Endometrial microvascular endothelial cells (primary cell): ENCODE results near the gene ZNF630. TPM values are rescaled to one million over a fixed set of nuclear protein-coding genes. Genes with fewer than 3 reads are reported as not detected.
"Not testable (repeated sequence)": the region's sequence is repeated elsewhere in the genome, so short reads cannot be mapped to it uniquely, and the experiment has no call there.

Experiments used
- in situ Hi-C: cut with HindIII; loops from 2 replicates; pipeline ENCODE4 v1.10.0; 2017; ENCODE audit warnings: low sequenced_read_pairs, low pct_unique_long_range_greater_than_20kb; ENCODE audit errors: inconsistent ontology term
- total RNA-seq: library from RNA; depleted of rRNA; stranded (reverse); fragments of >200 nt; gene quantifications from one replicate; pipeline ENCODE4 v1.2.3, GENCODE V29; 2015; ENCODE audit errors: inconsistent ontology term

ZNF630 gene
- 2.6 TPM for total RNA-seq

DNA sequence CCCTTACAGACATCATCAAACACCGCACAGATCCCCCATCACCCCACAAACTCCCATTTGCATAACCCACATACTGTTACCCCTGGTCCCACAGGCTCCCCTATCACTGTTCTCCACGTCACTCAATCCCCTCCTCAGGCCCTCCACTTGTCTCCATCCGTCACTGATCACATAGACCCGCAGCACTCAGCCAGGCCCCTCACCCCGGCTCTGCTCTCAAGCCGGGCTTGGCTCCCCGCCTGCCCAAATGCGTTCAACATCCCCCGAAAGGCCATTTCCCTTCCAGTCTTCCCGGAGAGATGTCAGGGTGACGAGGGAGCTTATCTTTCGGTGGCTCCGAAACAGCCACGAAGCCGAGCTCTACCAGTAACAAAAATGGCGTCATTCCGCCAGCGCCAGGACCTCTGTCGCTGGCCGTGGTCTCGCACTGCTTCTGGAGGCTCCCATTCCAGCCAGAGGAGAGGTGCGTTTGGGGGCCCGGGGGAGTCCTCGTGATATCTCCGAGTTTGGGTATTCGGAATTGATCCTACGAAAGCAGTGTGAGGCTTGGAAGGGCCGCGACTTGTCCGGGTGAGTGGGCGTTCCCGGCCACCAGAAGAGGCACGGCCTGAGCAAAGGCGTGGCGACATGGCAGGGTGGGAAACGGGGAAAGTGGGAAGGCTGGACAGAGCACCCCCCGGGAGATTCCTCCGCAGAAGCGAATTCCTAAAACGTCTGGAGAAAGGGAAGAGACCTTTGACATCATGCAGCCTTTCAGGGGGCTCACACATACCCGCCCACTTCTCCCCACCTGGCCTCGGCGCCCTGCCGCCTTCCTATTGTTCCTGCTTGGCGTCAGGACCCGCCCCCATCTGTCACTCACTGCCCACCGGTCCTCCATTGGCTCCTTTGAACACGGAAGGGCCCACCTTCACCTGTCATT lies at the start of gene ZNF630:
TSS of gene ZNF630 (minus strand) at position 577 of the 922 bp plus-strand sequence. CDS start 4,754 bp downstream, outside the sequence.
- in situ Hi-C loops, result no loop called here

- in situ Hi-C loops, result no loop called here
These were observed 36.3 kb upstream of the ZNF630 start for GRCh38 chrX:48107717-48108116.

- in situ Hi-C loops, result no loop called here
These were observed 31.5 kb upstream of the ZNF630 start for GRCh38 chrX:48102874-48103374.

DNA sequence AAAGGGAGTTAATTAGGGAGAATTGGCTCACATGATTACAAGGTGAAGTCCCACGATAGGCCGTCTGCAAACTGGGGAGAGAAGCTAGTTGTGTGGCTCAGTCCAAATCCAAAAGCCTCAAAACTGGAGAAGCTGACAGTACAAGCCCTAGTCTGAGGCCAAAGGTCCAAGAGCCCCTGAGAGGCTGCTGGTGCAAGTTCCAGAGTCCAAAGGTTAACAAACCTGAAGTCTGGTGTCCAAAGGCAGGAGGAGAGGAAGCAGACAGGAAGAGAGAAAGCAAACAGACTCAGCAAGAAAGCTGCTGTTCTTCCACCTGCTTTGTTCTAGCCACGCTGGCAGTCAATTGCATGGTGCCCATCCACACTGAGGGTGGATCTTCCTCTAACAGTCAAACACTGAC lies 30.0 kb upstream of the ZNF630 start:
- in situ Hi-C loops, result no loop called here

GRCh38 chrX:48092558-48092957 lies 21.1 kb upstream of the ZNF630 start:
- in situ Hi-C loops, result not testable (repeated sequence)

DNA sequence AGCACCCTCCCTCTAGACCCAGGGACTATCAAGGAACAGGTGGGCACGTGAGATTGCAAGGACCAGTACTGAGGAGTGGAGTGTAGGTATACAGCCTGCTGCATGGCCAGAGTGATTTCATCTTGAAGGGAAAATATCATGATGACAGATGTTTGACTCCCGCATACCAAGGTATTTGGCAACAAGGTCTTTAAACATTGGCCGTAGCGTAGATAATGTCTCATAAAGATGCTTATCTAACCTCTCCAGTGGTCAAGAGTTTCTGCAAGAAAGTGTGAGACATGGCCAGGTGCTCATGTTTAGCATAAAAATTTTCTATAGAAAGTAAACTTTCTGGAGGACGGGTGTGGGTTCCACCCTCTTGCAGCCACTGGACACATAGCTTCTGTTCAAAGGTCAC lies 18.7 kb upstream of the ZNF630 start:
- in situ Hi-C loops, result no loop called here

DNA sequence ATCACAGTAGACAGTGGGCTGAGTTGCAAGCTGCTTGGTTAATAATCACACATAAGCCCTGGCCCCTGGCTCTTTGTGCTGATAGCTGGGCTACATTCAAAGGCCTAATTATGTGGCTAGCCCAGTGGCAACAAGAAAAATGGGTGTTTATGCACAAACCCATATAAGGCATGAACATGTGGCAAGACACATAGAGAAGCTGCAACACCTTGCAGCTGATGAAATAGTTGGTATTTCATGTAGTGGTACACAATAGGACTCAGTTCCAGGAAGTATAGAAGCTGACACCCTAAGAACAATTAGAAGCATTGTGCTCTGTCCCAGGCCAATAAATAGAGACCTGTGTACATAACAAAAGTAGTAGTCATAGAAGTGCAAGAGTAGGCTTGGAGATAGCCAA lies 14.6 kb upstream of the ZNF630 start:
- in situ Hi-C loops, result no loop called here

DNA sequence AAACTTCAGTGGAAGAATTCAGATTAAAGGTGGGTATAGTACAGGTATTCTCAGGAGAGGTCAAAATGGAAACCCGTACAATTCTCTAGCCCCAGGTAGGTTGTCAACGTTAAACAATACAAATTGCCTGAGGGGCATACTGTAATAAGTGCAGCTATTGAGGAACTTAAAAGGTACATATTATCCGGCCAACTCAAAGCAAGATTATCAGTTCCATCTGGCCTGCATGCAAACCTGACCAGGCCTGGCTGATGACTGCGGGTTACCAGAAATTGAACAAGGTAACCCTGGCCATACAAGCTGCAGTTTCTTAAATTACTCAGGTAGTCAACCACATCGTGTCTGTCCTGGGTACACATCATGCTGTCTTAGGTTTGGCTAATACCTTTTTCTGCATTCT lies 12.3 kb upstream of the ZNF630 start:
- in situ Hi-C loops, result no loop called here

- in situ Hi-C loops, result no loop called here
These were observed 11.8 kb upstream of the ZNF630 start for GRCh38 chrX:48083212-48083611.

DNA sequence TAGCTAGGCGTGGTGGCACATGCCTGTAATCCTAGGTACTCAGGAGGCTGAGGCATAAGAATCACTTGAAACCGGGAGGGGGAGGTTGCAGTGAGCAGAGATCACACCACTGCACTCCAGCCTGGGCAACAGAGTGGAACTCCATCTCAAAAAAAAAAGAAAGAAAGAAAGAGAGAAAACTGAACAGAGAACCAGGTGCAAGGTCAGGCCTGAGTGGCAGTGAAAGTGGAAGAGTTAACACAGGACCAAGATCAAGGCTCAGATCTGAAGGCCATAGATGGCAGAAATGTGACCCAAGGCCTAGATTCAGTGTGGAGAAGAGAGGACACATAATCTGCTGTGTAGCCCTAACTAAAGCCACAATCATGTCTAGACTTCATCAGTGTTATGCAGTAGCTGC lies 4.9 kb upstream of the ZNF630 start:
- in situ Hi-C loops, result no loop called here

DNA sequence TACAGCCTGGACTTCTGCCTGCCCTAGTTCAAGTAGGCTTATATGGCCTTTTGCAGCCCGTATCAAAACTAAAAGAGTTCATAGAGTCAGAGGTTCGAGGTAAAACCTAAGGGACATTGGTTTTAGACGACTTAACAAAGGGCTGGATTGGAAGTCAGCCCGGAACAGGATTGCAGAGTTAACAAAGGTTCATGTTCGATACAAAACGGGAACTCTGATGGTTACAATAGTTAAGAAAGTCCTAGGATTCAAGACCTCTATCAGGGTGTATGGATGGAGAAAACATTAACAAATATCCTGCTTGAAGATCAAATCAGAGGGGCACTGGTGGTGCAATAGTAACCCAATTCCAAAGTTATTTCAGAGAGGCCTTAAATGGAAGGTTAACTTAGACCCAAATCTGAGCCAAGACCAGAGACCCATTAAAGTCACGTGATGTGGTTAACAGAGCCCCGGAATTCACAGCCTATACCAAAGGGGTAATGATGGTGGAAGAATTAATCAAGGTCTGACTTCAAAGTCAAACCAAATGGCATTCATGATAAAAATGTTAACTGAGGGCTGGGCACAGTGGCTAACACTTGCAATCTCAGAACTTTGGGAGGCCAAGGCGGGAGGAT lies 656 bp upstream of the ZNF630 start:
- in situ Hi-C loops, result no loop called here

DNA sequence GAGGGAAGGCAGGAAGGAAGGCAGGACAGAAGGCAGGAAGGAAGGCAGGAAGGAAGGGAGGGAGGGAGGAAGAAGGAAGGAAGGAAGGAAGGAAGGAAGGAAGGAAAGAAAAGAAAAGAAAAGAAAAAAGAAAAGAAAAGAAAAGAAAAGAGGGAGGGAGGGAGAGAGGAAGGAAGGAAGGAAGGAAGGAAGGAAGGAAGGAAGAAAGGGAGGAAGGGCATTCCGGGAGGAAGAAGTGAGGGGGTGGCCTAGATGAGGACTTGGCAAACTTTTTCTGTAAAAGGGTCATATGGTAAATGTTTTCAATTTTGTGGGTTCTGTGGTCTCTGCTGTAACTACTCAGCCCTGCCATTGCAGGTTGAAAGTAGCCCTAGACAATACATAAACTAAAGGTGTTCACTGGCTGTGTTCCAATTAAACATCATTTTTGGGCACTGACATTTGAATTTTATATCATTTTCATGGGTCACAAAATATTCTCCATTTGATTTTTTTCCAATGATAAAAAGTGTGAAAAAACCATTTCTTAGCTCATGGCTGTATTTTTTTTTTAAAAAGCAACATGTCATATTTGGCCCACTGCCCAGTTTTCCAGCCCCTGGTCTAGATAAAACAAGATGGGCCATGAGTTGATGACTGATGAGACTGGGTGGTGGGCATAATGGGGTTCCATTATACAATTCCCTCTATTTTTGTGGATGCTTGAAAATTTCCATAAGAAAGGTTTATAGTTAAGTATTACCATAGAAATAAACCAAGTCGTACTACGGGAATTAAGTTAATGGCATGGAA lies 3.1 kb downstream of the ZNF630 start:
- in situ Hi-C loops, result no loop called here

DNA sequence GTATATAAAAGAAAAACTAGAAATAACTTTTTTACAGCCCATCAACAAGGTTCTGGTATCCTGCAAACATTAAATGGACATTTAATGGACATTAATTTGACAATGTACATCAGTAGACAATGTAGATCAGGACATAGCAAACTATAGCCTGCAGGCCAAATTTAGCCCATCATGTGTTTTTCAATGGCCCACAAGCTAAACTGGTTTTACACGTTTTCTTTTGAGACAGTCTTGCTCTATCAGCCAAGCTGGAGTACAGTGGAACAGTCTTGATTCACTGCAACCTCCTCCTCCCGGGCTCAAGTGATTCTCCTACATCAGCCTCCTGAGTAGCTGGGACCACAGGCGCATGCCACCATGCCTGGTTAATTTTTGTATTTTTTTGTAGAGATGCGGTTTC lies 7.2 kb downstream of the ZNF630 start:
- in situ Hi-C loops, result no loop called here

- in situ Hi-C loops, result no loop called here
These were observed 12.2 kb downstream of the ZNF630 start for GRCh38 chrX:48059296-48059639.

DNA sequence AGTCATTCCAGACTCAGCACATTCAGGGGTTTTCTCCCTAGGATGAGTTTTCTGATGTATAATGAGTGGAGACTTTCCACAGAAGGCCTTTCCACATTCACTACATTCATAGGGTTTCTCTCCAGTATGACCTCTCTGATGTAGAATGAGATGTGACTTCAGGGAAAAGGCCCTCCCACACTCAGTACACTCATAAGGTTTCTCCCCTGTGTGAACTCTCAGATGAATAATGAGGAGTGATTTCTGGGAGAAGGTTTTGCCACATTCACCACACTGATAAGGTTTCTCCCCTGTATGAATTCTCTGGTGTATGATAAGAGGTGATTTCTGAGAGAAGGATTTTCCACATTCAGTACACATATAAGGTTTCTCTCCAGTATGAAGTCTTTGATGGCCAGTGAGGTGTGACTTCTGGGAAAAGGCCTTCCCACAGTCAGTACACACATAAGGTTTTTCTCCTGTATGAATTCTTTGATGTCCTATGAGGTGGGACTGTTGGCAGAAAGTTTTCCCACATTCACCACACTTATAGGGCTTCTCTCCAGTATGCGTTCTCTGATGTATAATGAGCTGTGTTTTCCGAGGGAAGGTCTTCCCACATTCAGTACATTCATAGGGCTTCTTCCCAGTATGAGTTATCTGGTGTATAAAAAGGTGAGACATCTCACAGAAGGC lies 12.7 kb downstream of the ZNF630 start:
- in situ Hi-C loops, result no loop called here

GRCh38 chrX:48046846-48047245 lies 24.6 kb downstream of the ZNF630 start:
- in situ Hi-C loops, result no loop called here

- in situ Hi-C loops, result no loop called here
These were observed 25.8 kb downstream of the ZNF630 start for GRCh38 chrX:48045410-48046311.

DNA sequence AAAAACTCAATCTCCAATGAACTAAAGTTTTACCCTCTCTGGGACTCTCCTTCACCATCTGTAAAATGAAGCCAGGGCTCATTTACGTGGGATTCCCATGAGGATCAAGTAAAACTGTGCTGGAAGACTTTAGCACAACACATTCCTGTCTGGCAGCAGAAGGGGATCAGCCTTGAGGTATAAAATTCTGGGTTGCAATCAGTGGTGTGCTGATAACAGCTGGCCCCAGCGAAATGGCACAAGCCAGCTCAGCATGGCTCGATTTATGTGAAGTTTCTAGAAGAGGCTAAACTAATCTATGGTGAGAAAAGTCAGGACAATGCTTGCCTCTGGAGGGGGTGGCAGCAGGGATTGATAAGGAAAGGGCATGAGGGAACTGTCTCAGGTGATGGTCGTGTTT lies 28.4 kb downstream of the ZNF630 start:
- in situ Hi-C loops, result no loop called here
